Hematopoietic multipotent progenitor cell treated with erythropoietin and hydrocortisone succinate and interleukin-3 and kit ligand, for 6 days (in vitro differentiated cells): ENCODE measurements around the gene OR7A10.
"Not testable (repeated sequence)": the region's sequence is repeated elsewhere in the genome, so short reads cannot be mapped to it uniquely, and the experiment has no call there.

ENCODE experiments used
- DNase-seq: peaks from one replicate; pipeline ENCODE4 v3.0.0-alpha.2; 2015

The OR7A10 gene

GRCh38 chr19:14792250-14792649 lies 56.5 kb downstream of the OR7A10 start:
- DNase-seq, result not testable (repeated sequence)
